ENCODE data around the gene TIMP3.
"Not testable (repeated sequence)": the region's sequence is repeated elsewhere in the genome, so short reads cannot be mapped to it uniquely, and the experiment has no call there.

The TIMP3 gene

GRCh38 chr22:32858957-32859356 lies 57.5 kb downstream of the TIMP3 start:
- no peak for DNase-seq

DNA sequence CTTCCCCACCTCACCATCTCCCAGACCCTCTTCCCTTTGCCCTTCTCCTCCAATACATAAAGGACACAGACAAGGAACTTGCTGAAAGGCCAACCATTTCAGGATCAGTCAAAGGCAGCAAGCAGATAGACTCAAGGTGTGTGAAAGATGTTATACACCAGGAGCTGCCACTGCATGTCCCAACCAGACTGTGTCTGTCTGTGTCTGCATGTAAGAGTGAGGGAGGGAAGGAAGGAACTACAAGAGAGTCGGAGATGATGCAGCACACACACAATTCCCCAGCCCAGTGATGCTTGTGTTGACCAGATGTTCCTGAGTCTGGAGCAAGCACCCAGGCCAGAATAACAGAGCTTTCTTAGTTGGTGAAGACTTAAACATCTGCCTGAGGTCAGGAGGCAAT lies 58.2 kb downstream of the TIMP3 start:
- no peak for DNase-seq

- DNase-seq = no peak
Observed at GRCh38 chr22:32861330-32861729, 59.8 kb downstream of the TIMP3 start.

DNA sequence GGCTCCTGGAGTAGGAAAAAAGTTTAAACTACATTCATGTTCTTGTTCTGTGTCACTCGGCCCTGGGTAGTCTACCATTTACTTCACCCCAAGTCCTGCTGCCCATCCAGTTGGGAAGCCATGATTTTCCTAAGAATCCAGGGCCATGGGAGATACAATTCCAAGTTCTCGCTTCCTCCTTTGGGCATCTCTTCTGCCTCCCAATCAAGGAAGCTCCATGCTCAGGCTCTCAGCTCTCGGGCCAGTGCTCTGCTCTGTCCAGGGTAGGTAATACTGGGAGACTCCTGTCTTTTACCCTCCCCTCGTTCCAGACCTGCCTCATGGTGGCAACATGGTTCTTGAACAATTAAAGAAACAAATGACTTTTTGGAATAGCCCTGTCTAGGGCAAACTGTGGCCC lies 60.6 kb downstream of the TIMP3 start:
- no peak for DNase-seq

GRCh38 chr22:32862936-32863661 lies 61.6 kb downstream of the TIMP3 start:
- no peak for DNase-seq

DNA sequence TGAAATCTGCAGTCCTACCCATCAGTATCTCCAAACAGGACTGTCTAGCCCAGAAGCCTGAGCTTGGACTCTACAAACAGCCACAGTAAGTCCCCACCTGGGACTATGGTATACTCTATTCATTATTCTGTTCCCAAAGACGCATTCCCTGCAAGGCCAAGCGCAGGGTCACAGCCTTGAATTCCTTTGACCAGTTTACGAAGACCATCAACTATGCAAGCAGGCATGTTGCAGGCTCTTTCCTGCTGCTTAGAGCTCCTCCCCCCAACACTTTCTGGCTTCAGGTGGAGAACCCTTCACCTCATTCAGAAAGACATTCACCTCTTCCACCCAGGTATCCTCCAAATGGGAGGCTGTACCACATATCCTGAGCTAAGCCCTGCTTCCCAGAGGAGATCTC lies 62.5 kb downstream of the TIMP3 start:
- DNase-seq = no peak

GRCh38 chr22:32864596-32864995 lies 63.1 kb downstream of the TIMP3 start:
- no peak for DNase-seq

DNA sequence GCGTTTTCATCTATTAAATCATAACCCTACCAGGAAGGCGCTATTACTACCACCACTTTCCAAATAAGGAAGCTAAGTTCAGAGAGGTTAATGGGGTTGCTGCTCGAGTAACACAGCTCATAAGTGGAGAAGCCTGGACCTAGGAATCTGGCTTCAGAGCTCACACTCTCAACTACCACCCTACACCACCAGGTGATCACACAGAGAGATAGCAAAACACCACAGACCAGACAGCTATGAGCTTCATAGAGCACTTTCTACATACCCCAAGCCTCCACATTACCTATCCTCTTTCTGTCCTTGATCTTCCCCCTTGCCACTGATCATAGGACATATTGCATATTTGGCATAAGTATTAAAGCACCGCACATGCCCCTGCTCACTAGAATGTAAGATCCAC lies 65.4 kb downstream of the TIMP3 start:
- DNase-seq = no peak

DNA sequence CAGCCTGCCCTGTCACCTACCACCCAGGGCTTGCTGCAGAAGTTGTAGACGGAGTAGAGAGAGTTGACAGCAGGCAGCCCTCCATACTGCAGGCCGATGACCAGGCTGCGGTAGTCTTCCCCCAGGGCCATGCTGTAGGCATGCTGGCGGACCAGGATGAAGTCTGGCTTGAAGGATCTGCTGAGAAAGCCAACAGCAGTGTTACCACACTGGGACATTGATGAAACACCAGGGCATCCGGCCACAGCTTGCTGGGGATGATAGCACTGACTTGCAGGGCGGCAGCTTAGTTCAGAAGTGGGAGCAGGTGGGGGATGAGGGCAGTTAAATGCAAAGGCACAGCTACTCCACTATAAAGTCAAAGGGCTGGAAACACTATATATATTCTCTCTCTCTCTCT lies 67.4 kb downstream of the TIMP3 start:
- no peak for DNase-seq

DNA sequence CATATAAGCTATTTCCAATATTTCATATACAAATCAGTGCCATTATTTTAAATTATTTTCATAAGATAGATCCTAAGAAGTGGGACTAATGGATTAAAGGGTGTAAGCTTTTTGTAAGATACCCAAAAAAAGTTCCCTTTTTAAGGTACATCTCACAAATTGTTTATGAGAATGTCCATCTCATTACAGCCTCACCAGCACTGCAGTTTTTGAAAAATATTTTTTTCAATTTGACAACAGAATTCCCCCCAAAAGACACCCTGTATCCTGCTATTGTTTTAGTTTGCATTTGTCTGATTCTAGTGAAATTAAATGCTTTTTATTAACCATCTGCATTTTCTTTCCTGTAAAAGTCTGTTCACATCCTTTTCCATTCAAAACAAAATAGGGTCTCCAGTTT lies 69.0 kb downstream of the TIMP3 start:
- no peak for DNase-seq

DNA sequence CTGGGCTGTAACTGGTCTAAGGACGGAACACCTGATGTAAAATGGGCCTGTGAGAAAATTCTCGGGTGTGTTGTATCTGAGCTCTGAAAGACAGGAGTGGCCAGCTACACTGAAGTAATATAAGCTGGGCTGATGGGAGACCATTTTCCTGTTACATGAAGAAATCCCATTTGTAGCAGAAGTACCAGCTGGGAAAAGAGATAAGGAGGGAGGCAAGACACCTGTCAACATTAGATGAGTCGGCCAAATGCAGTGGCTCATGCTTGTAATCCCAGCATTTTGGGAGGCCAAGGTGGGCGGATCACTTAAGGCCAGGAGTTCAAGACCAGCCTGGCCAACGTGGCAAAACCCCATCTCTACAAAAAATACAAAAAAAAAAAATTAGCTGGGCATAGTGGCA lies 72.1 kb downstream of the TIMP3 start:
- not testable (repeated sequence) for DNase-seq

DNA sequence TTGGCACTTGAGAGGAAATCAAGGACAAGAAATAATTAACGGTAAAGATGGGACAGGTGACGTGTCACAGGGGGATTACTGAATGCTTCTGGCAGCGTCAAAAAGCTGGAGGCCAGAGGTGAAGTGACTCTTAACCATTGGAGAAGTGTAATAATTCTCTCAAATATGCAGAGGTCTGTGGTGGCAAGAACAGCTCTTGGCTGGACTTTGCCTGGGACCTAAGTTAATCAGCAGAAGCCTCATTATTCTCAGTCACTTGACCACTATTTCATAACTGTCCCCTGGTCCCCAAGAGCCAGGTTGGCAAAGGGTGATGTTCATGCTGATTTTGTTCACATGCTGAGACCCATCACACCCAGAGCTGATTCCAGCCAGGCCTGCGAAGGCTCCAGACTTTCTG lies 72.9 kb downstream of the TIMP3 start:
- no peak for DNase-seq

- no peak for DNase-seq
Observed at GRCh38 chr22:32874976-32875375, 73.5 kb downstream of the TIMP3 start.

GRCh38 chr22:32876516-32876915 lies 75.0 kb downstream of the TIMP3 start:
- DNase-seq = no peak

GRCh38 chr22:32877196-32877595 lies 75.7 kb downstream of the TIMP3 start:
- DNase-seq = no peak

DNA sequence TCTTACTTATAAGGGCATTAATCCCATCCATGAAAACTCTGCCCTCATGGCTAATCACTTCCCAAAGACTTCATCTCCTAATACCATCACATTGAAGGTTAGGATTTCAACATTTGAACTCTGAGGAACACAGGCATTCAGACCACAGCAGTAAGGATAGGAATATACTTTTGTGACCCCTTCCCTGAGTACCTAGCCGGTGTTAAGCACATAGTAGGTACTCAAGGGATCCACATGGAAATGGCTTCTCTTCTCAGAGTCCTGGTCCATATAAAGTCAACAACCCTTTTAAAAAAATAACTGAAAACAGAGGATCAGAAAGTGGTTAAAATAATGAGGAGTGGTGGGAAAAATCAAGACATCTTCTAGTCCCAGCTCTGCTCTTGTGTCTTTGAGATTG lies 78.0 kb downstream of the TIMP3 start:
- DNase-seq = no peak

GRCh38 chr22:32880061-32880460 lies 78.6 kb downstream of the TIMP3 start:
- DNase-seq = no peak

DNA sequence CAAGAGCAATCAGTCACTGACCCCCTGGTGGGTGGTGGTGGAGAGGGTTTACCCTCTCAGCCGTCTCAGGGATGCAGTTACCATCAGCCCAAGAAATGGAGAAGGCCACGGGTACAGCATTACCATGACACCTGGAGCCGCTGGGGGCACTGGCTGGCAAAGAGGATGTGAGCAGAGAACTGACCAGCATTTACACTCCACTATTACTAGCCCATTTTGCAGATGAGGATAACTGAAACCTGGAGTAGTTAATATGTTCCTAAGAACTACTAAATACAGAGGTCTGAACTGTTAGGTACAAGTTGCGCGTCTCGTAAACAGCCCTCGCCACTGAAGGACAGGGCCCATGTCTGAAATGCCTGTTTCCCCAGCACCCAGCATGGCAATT lies 79.0 kb downstream of the TIMP3 start:
- no peak for DNase-seq

DNA sequence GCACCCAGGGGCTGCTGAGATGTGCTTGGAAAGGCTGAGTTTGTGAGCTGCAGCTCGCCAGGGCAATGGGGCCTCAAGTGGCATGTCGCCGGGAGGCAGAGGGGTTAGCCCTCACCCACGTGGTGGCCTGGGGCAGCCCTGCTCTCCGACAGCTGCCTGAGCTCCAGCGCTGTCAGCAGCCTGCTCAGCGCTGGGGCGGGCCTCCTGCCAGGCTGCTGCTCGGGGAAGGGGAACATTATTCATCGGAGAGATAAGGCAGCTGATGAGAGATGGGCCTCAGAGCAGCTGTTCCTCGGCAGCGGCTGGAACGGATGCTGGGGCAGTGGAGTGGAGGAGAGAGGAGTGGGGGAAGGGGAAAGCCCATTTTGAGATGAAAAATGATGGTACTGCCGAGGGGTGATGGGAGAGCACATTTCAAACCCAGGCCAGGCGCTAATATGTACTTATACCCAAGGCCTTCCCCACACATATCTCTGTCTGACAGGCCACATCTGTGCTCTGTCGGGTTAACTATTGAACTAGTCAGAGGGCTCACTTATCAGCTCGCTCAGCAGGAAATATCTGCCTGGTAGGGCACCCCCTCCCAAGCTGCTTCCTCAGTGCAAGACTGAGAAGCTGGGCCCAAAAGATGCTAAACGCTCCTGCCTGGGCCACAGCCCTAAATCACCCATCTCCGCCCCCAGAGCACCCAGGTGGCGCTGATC lies 79.5 kb downstream of the TIMP3 start:
- DNase-seq = peak; percentile 42

DNA sequence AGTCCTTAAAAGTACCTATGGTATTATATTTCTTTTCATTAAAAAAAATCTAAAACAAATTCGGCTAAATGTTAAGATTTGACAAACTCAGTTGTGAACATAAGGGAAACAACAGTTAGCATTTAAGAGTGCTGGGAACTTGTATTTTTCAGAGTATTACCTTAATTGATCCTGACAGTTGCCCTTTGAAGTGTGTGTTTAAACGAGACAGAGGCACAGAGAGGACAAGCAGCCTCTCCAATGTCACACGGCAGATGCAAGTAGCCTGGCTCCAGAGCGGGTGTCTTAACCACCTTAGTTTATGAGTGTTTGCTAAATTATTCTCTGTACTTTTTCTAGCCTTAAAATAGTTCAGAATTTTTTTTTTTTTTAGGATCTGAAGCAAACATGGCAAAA lies 80.9 kb downstream of the TIMP3 start:
- DNase-seq = no peak

GRCh38 chr22:32882774-32883530 lies 81.4 kb downstream of the TIMP3 start:
- no peak for DNase-seq

- no peak for DNase-seq
Observed at GRCh38 chr22:32887324-32887980, 85.9 kb downstream of the TIMP3 start.

DNA sequence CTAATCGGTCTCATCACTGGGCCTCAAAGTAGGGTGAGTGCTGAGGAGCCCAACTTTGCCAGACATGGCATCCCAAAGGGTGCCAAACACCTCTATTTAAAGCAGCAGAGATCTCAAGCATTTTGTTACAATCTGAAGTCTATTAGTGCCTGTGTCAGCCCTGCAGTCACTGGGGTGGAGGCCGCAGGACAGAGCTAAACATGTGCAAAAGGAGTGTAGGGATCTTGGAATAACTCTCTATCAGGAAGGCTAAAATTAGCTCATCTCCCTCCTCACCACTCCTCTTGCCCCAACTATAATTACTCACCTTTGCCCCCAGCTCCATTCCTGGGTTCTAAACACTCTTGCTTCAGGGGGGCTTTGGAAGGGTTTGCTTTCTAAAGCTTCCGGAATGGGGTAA lies 87.5 kb downstream of the TIMP3 start:
- no peak for DNase-seq

DNA sequence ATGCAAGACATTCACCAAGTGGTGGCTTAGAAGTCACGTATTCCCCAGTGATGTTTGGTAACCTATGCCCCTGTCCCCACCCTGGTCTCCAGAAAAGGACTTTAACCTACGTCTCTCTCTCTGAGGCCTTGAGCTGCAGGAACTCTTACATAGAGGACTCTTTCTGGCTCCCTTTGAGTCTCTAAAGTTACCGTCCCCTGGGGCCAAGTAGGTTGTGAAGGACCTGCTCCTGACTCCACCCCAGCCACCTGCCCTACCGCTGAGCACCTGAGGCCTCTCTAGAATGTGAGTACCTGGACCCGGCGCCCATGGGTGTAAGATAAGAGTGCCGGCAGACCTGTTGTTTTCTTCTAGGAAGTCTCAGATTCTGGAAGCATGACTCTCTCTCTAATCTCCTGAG lies 95.4 kb downstream of the TIMP3 start:
- DNase-seq = no peak
